Measurements from ENCODE around the gene TUBB6. TPM values are rescaled to one million over a fixed set of nuclear protein-coding genes. Genes with fewer than 3 reads are reported as not detected.

The TUBB6 gene
- total and polyA plus RNA-seq, 11 donors, result 64.8 to 800 (median 126) TPM

- Histone ChIP-seq H3K36me3 (no peaks in the 10 kb centered on the region), H3K27ac (no peak overlapping the region), H3K4me3 (no peak overlapping the region), H3K9me3 (no peaks in the 10 kb centered on the region), H3K27me3 (peaks cover 0 to 15% (median 0%) of the 10 kb centered on the region in 9 donors), H3K4me1 (peaks cover 0 to 21% (median 14%) of the 10 kb centered on the region in 12 donors)
- no peak for ATAC-seq
- intact Hi-C loops (cut with DNase I), result no loop called here
- 86 to 96% (median 92%) methylated on average over 2 of the region's 2 CpGs for WGBS, 4 donors
- peak in 1 of 5 donors; percentile 37 for DNase-seq
- TF ChIP-seq POLR2A (IDR thresholded peaks at IDR 0.05) (no peak), CTCF (IDR thresholded peaks at IDR 0.05) (no peak)
Observed at GRCh38 chr18:12290086-12290485, 18.0 kb upstream of the TUBB6 start.

GRCh38 chr18:12291161-12291560 is 16.9 kb upstream of the TUBB6 start:
- intact Hi-C loops (cut with DNase I), result no loop called here
- Histone ChIP-seq H3K27ac (no peak overlapping the region), H3K36me3 (no peaks in the 10 kb centered on the region), H3K4me1 (peaks cover 0 to 21% (median 14%) of the 10 kb centered on the region in 12 donors), H3K4me3 (no peak overlapping the region), H3K9me3 (no peaks in the 10 kb centered on the region), H3K27me3 (peaks cover 0 to 15% (median 0%) of the 10 kb centered on the region in 9 donors)
- DNase-seq, result peak in 1 of 5 donors; percentile 16
- TF ChIP-seq CTCF (IDR thresholded peaks at IDR 0.05) (no peak), POLR2A (IDR thresholded peaks at IDR 0.05) (no peak)
- 83 to 91% (median 89%) methylated on average over 6 of the region's 6 CpGs for WGBS, 4 donors
- ATAC-seq, result no peak

- no peaks in the 10 kb centered on the region for H3K9me3 ChIP-seq
- intact Hi-C loops (cut with DNase I), result no loop called here
- H3K27ac ChIP-seq, result no peak overlapping the region
- no peaks in the 10 kb centered on the region for H3K36me3 ChIP-seq
- no peak overlapping the region for H3K4me3 ChIP-seq
- H3K4me1 ChIP-seq, result peaks cover 0 to 21% (median 14%) of the 10 kb centered on the region in 12 donors
- ATAC-seq, result no peak
- peak in 1 of 5 donors; percentile 20 for DNase-seq
- 86 to 89% (median 88%) methylated on average over 14 of the region's 14 CpGs for WGBS, 4 donors
- TF ChIP-seq POLR2A (IDR thresholded peaks at IDR 0.05) (no peak), CTCF (IDR thresholded peaks at IDR 0.05) (no peak)
- H3K27me3 ChIP-seq, result peaks cover 0 to 14% (median 0%) of the 10 kb centered on the region in 9 donors
Observed at GRCh38 chr18:12291690-12292089, 16.4 kb upstream of the TUBB6 start.

GRCh38 chr18:12293831-12294230 is 14.2 kb upstream of the TUBB6 start:
- DNase-seq, result no peak
- Histone ChIP-seq H3K4me3 (no peak overlapping the region), H3K27ac (no peak overlapping the region), H3K36me3 (no peaks in the 10 kb centered on the region), H3K9me3 (peaks cover 0 to 4% (median 0%) of the 10 kb centered on the region in 12 donors), H3K4me1 (peaks cover 0 to 6% (median 3%) of the 10 kb centered on the region in 12 donors), H3K27me3 (peaks cover 0 to 10% (median 0%) of the 10 kb centered on the region in 9 donors)
- ATAC-seq, result no peak
- intact Hi-C loops (cut with DNase I), result no loop called here
- 65 to 88% (median 78%) methylated on average over 8 to 11 of the region's 11 CpGs for WGBS, 4 donors
- TF ChIP-seq CTCF (IDR thresholded peaks at IDR 0.05) (no peak), POLR2A (IDR thresholded peaks at IDR 0.05) (no peak)

Data from heart left ventricle (tissue), 16 donors.